H9 (cell line): ENCODE data around the gene IRX2. TPM values are rescaled to one million over a fixed set of nuclear protein-coding genes. Genes with fewer than 3 reads are reported as not detected.

Experiments used
- DNase-seq: peaks from one replicate; pipeline ENCODE4 v3.0.0-alpha.2; 2017
- H2AFZ ChIP-seq: one replicate; pipeline ENCODE4 v1.6.1; 2013; ENCODE audit warnings: mild to moderate bottlenecking, low read length, control low read depth, moderate library complexity
- H2AK5ac ChIP-seq: 2 replicates; pipeline ENCODE4 v1.6.1; 2013; ENCODE audit warnings: low read length, control low read depth, mixed read lengths; ENCODE audit not compliant: insufficient read length
- H2BK120ac ChIP-seq: one replicate; pipeline ENCODE4 v1.6.1; 2013; ENCODE audit warnings: low read depth, mild to moderate bottlenecking, low read length, control low read depth, inconsistent platforms; ENCODE audit not compliant: poor library complexity, severe bottlenecking
- H2BK12ac ChIP-seq: 2 replicates; pipeline ENCODE4 v1.6.1; 2013; ENCODE audit warnings: low read length, control low read depth, mixed read lengths, low read depth; ENCODE audit not compliant: insufficient read length
- H2BK15ac ChIP-seq: 2 replicates; pipeline ENCODE4 v1.6.1; 2013; ENCODE audit warnings: low read depth, low read length, control low read depth
- H2BK20ac ChIP-seq: one replicate; pipeline ENCODE4 v1.6.1; 2013; ENCODE audit warnings: low read depth, mild to moderate bottlenecking, low read length, control low read depth, inconsistent platforms; ENCODE audit not compliant: poor library complexity, severe bottlenecking
- H2BK5ac ChIP-seq: 2 replicates; pipeline ENCODE4 v1.6.1; 2013; ENCODE audit warnings: low read length, control low read depth, mixed read lengths; ENCODE audit not compliant: insufficient read length
- H3K14ac ChIP-seq: 2 replicates; pipeline ENCODE4 v1.6.1; 2013; ENCODE audit warnings: low read length, control low read depth; ENCODE audit not compliant: insufficient read depth
- H3K18ac ChIP-seq: 2 replicates; pipeline ENCODE4 v1.6.1; 2013; ENCODE audit warnings: low read depth, mild to moderate bottlenecking, mixed read lengths, low read length, control low read depth; ENCODE audit not compliant: insufficient read length
- H3K23ac ChIP-seq: 2 replicates; pipeline ENCODE4 v1.6.1; 2013; ENCODE audit warnings: low read length, control low read depth, mixed read lengths, low read depth; ENCODE audit not compliant: insufficient read length
- H3K23me2 ChIP-seq: 2 replicates; pipeline ENCODE4 v1.6.1; 2013; ENCODE audit warnings: low read depth, mild to moderate bottlenecking, mixed read lengths, low read length, control low read depth; ENCODE audit not compliant: insufficient read length, poor library complexity, severe bottlenecking
- H3K27ac ChIP-seq: 2 replicates; pipeline ENCODE4 v1.5.1; 2013; ENCODE audit warnings: low read length, control low read depth, mixed read lengths, low read depth; ENCODE audit not compliant: insufficient read length
- H3K27me3 ChIP-seq: 2 replicates; pipeline ENCODE4 v1.6.1; 2013; ENCODE audit warnings: low read length, control low read depth, inconsistent platforms; ENCODE audit not compliant: insufficient read depth
- H3K4ac ChIP-seq: 2 replicates; pipeline ENCODE4 v1.6.1; 2013; ENCODE audit warnings: low read depth, mild to moderate bottlenecking, control low read depth, inconsistent platforms, low read length, moderate library complexity
- H3K4me1 ChIP-seq: 2 replicates; pipeline ENCODE4 v1.6.1; 2013; ENCODE audit warnings: low read length, control low read depth, inconsistent platforms; ENCODE audit not compliant: insufficient read depth
- H3K4me2 ChIP-seq: 2 replicates; pipeline ENCODE4 v1.6.1; 2013; ENCODE audit warnings: low read length, control low read depth, mixed read lengths; ENCODE audit not compliant: insufficient read length, insufficient read depth
- H3K56ac ChIP-seq: 2 replicates; pipeline ENCODE4 v1.6.1; 2013; ENCODE audit warnings: low read depth, mild to moderate bottlenecking, mixed read lengths, low read length, control low read depth; ENCODE audit not compliant: insufficient read length
- H3K79me1 ChIP-seq: 2 replicates; pipeline ENCODE4 v1.6.1; 2013; ENCODE audit warnings: low read depth, mild to moderate bottlenecking, moderate library complexity, low read length, control low read depth, inconsistent platforms; ENCODE audit not compliant: insufficient read depth, poor library complexity, severe bottlenecking
- H3K79me2 ChIP-seq: 2 replicates; pipeline ENCODE4 v1.6.1; 2013; ENCODE audit warnings: low read length, control low read depth, inconsistent platforms; ENCODE audit not compliant: insufficient read depth
- H3K9ac ChIP-seq: 2 replicates; pipeline ENCODE4 v1.6.1; 2013; ENCODE audit warnings: low read length, control low read depth, mixed read lengths; ENCODE audit not compliant: insufficient read length; ENCODE audit errors: extremely low read depth
- H3K9me3 ChIP-seq: one replicate; pipeline ENCODE4 v1.6.1; 2013; ENCODE audit warnings: low read depth, low read length, inconsistent platforms; ENCODE audit not compliant: control insufficient read depth
- H3T11ph ChIP-seq: one replicate; pipeline ENCODE4 v1.6.1; 2013; ENCODE audit warnings: mild to moderate bottlenecking, low read length, control low read depth, inconsistent platforms
- H4K20me1 ChIP-seq: one replicate; pipeline ENCODE4 v1.6.1; 2013; ENCODE audit not compliant: control insufficient read depth, insufficient read length, insufficient read depth
- H4K5ac ChIP-seq: 2 replicates; pipeline ENCODE4 v1.6.1; 2013; ENCODE audit warnings: low read depth, mild to moderate bottlenecking, mixed read lengths, low read length, control low read depth; ENCODE audit not compliant: insufficient read length
- H4K8ac ChIP-seq: replicated peaks from 2 replicates; pipeline ENCODE4 v1.6.1; 2013; ENCODE audit warnings: low read length, control low read depth, mixed read lengths, low read depth; ENCODE audit not compliant: insufficient read length
- H4K91ac ChIP-seq: 2 replicates; pipeline ENCODE4 v1.6.1; 2013; ENCODE audit warnings: low read depth, mild to moderate bottlenecking, moderate library complexity, mixed read lengths, low read length, control low read depth; ENCODE audit not compliant: insufficient read length
- H3K27ac Mint-ChIP-seq, 3 experiments: 2 replicates in 2 of 3; 3 replicates in 1 of 3; pipeline ENCODE4 v1.8.0; 2020 to 2021; ENCODE audit warnings: mixed read lengths in 3 of 3, mild to moderate bottlenecking in 1 of 3, moderate library complexity in 1 of 3
- H3K27me3 Mint-ChIP-seq: 2 replicates; pipeline ENCODE4 v1.8.0; 2021; ENCODE audit warnings: low read depth, mild to moderate bottlenecking, moderate library complexity, mixed read lengths
- H3K36me3 Mint-ChIP-seq, 3 experiments: 2 replicates in 2 of 3; 3 replicates in 1 of 3; pipeline ENCODE4 v1.8.0; 2020 to 2021; ENCODE audit warnings: low read depth in 3 of 3, mixed read lengths in 3 of 3; ENCODE audit not compliant: insufficient read depth in 1 of 3
- H3K4me1 Mint-ChIP-seq, 2 experiments: 2 replicates each; pipeline ENCODE4 v1.8.0; 2020; ENCODE audit warnings: mixed read lengths in 2 of 2
- H3K4me3 Mint-ChIP-seq, 2 experiments: 2 replicates in 1 of 2; 3 replicates in 1 of 2; pipeline ENCODE4 v1.8.0; 2020 to 2021; ENCODE audit warnings: mild to moderate bottlenecking in 2 of 2, mixed read lengths in 2 of 2, moderate library complexity in 1 of 2
- H3K9me3 Mint-ChIP-seq, 2 experiments: 2 replicates in 1 of 2; 3 replicates in 1 of 2; pipeline ENCODE4 v1.8.0; 2020; ENCODE audit warnings: mild to moderate bottlenecking in 2 of 2, mixed read lengths in 2 of 2, moderate library complexity in 1 of 2
- WGBS: extraction: QIAGEN DNeasy Blood & Tissue Kit; methylation state at CpG from one replicate; pipeline ENCODE4 v1.1.7; 2013; ENCODE audit warnings: missing lambda C conversion rate, low lambda C conversion rate, mixed read lengths; ENCODE audit not compliant: insufficient read length; ENCODE audit errors: extremely low coverage; 5-methylcytosine and 5-hydroxymethylcytosine counted together
- total RNA-seq: library from RNA; stranded (reverse); gene quantifications from 2 replicates; pipeline ENCODE4 v1.2.1, GENCODE V29; 2021
- TF ChIP-seq, protein P1 (sequence below): fragments of 200-600 bp; sonication (generic); conservative IDR thresholded peaks from 3 replicates; pipeline ENCODE4 v1.8.0; 2021; ENCODE audit warnings: antibody characterized with exemption, mild to moderate bottlenecking

IRX2 gene
- total RNA-seq, 1 experiment from 2014 or later = 91.6 TPM

DNA sequence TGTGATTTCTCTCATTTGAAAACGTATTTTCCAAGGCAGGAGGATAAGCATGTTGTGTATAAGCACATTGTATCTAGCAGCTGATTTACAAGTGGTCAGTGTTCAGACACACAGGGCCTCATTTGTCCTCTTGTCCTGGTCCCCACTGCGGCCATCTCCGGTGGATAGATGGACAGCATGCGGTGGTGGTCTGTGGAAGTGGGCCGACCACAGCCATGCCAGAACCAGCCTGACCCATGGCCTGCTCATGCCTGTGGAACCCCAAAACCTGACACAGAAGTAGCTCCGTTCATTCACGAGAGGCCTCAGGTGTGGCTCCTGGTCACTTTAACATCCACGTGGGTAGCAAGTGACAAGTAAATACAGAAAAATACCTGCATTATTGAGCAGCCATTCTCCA lies 14.6 kb downstream of the IRX2 start:
- peaks cover 47% of the 10 kb centered on the region for H3K27me3 ChIP-seq
- no peak overlapping the region for H3K27ac Mint-ChIP-seq
- DNase-seq = peak; percentile 11

More for the DNA sequence above, 14.6 kb downstream of the IRX2 start:
- no peak overlapping the region for H4K8ac ChIP-seq
- H3K79me1 ChIP-seq = no peaks in the 10 kb centered on the region
- H4K5ac ChIP-seq = no peak overlapping the region
- Mint-ChIP-seq H3K4me1 (peaks cover 18 to 25% of the 10 kb centered on the region in 2 experiments), H3K27me3 (peaks cover 94% of the 10 kb centered on the region), H3K36me3 (peaks cover 0 to 1% (median under 1%) of the 10 kb centered on the region in 3 experiments; a peak in 3 of 7 replicates), H3K4me3 (no peak overlapping the region), H3K9me3 (no peaks in the 10 kb centered on the region)
- H3K9ac ChIP-seq = no peak overlapping the region
- no peaks in the 10 kb centered on the region; the same call in 1 of the 2 replicates for H3K4me1 ChIP-seq
- no CpG with 5 or more reads among the region's 8 CpGs for WGBS
- H2AK5ac ChIP-seq = no peak overlapping the region
- no peaks in the 10 kb centered on the region for H3K79me2 ChIP-seq
- no peak overlapping the region for H4K91ac ChIP-seq
- H3K18ac ChIP-seq = no peak overlapping the region
- H3K56ac ChIP-seq = no peak overlapping the region
- H3T11ph ChIP-seq = no peak overlapping the region
- H3K23ac ChIP-seq = no peak overlapping the region
- no peak overlapping the region for H2BK15ac ChIP-seq
- no peak overlapping the region for H3K14ac ChIP-seq
- H2AFZ ChIP-seq = no peak overlapping the region
- H2BK120ac ChIP-seq = no peak overlapping the region
- TF ChIP-seq, protein P1, sequence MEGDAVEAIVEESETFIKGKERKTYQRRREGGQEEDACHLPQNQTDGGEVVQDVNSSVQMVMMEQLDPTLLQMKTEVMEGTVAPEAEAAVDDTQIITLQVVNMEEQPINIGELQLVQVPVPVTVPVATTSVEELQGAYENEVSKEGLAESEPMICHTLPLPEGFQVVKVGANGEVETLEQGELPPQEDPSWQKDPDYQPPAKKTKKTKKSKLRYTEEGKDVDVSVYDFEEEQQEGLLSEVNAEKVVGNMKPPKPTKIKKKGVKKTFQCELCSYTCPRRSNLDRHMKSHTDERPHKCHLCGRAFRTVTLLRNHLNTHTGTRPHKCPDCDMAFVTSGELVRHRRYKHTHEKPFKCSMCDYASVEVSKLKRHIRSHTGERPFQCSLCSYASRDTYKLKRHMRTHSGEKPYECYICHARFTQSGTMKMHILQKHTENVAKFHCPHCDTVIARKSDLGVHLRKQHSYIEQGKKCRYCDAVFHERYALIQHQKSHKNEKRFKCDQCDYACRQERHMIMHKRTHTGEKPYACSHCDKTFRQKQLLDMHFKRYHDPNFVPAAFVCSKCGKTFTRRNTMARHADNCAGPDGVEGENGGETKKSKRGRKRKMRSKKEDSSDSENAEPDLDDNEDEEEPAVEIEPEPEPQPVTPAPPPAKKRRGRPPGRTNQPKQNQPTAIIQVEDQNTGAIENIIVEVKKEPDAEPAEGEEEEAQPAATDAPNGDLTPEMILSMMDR = no peak
- no peaks in the 10 kb centered on the region for H4K20me1 ChIP-seq
- H3K27ac ChIP-seq = no peak overlapping the region
- no peak overlapping the region for H2BK5ac ChIP-seq
- no peak overlapping the region for H3K4ac ChIP-seq
- no peaks in the 10 kb centered on the region for H3K9me3 ChIP-seq
- no peak overlapping the region for H3K4me2 ChIP-seq
- peaks cover 21% of the 10 kb centered on the region for H3K23me2 ChIP-seq
- no peak overlapping the region for H2BK12ac ChIP-seq
- H2BK20ac ChIP-seq = no peak overlapping the region
